Measurements from ENCODE around the gene DLK2.

DNA sequence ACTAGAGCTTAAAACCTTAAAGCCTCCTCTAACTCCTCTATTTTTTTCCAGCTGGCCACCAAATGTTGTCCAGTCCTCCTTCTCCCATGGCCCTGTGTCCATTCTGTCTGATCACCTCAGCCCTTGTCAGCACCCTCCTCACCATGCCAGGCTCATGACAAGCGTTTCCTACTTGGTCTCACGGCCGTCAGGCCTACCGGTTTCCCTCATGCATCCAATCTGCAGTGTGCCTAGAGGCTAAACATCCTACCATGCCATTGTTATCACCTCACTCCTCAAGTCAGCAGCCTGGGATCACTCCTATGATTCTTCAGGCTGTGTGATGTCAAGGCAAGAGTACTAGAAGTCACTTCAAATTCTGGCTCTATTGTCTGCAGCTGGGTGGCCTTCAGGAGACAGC, 12.4 kb upstream of the DLK2 start:
- TF ChIP-seq, protein P1, sequence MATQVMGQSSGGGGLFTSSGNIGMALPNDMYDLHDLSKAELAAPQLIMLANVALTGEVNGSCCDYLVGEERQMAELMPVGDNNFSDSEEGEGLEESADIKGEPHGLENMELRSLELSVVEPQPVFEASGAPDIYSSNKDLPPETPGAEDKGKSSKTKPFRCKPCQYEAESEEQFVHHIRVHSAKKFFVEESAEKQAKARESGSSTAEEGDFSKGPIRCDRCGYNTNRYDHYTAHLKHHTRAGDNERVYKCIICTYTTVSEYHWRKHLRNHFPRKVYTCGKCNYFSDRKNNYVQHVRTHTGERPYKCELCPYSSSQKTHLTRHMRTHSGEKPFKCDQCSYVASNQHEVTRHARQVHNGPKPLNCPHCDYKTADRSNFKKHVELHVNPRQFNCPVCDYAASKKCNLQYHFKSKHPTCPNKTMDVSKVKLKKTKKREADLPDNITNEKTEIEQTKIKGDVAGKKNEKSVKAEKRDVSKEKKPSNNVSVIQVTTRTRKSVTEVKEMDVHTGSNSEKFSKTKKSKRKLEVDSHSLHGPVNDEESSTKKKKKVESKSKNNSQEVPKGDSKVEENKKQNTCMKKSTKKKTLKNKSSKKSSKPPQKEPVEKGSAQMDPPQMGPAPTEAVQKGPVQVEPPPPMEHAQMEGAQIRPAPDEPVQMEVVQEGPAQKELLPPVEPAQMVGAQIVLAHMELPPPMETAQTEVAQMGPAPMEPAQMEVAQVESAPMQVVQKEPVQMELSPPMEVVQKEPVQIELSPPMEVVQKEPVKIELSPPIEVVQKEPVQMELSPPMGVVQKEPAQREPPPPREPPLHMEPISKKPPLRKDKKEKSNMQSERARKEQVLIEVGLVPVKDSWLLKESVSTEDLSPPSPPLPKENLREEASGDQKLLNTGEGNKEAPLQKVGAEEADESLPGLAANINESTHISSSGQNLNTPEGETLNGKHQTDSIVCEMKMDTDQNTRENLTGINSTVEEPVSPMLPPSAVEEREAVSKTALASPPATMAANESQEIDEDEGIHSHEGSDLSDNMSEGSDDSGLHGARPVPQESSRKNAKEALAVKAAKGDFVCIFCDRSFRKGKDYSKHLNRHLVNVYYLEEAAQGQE (IDR thresholded peaks at IDR 0.05; ENCODE audit: unreplicated experiment): no peak
- TF ChIP-seq, protein P2, sequence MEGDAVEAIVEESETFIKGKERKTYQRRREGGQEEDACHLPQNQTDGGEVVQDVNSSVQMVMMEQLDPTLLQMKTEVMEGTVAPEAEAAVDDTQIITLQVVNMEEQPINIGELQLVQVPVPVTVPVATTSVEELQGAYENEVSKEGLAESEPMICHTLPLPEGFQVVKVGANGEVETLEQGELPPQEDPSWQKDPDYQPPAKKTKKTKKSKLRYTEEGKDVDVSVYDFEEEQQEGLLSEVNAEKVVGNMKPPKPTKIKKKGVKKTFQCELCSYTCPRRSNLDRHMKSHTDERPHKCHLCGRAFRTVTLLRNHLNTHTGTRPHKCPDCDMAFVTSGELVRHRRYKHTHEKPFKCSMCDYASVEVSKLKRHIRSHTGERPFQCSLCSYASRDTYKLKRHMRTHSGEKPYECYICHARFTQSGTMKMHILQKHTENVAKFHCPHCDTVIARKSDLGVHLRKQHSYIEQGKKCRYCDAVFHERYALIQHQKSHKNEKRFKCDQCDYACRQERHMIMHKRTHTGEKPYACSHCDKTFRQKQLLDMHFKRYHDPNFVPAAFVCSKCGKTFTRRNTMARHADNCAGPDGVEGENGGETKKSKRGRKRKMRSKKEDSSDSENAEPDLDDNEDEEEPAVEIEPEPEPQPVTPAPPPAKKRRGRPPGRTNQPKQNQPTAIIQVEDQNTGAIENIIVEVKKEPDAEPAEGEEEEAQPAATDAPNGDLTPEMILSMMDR (conservative IDR thresholded peaks at IDR 0.05; ENCODE audit: low read depth in 2 of 2): no peak
- TF ChIP-seq POLR2AphosphoS5 (IDR thresholded peaks at IDR 0.05; ENCODE audit: low read depth): no peak
- TF ChIP-seq CREB1 (CRISPR knock-in tag; IDR thresholded peaks at IDR 0.05; ENCODE audit: low read depth): no peak
- TF ChIP-seq STAT1 (IDR thresholded peaks at IDR 0.05; ENCODE audit: unreplicated experiment): no peak
- TF ChIP-seq EZH2 (IDR thresholded peaks at IDR 0.05; ENCODE audit: low read depth, unreplicated experiment): no peak

Measured in GM23338 (cell line).